Hepatic stellate cell (primary cell): ENCODE results near the gene SLC15A1.
A peak's percentile ranks its signal among the peaks of the same experiment; 100 is the strongest.
"Not testable (repeated sequence)": the region's sequence is repeated elsewhere in the genome, so short reads cannot be mapped to it uniquely, and the experiment has no call there.

Experiments used
- DNase-seq: peaks from one replicate; pipeline ENCODE4 v3.0.0; 2011; ENCODE audit warnings: low spot score

Gene SLC15A1

GRCh38 chr13:98656223-98656622 is 96.2 kb downstream of the SLC15A1 start:
- no peak for DNase-seq

GRCh38 chr13:98653463-98653985 is 98.9 kb downstream of the SLC15A1 start:
- peak; percentile 87 for DNase-seq

GRCh38 chr13:98652721-98653462 is 99.6 kb downstream of the SLC15A1 start:
- DNase-seq: no peak

GRCh38 chr13:98652276-98652675 is 100.2 kb downstream of the SLC15A1 start:
- DNase-seq: no peak

- DNase-seq: no peak
Observed at GRCh38 chr13:98651744-98652143, 100.7 kb downstream of the SLC15A1 start.

GRCh38 chr13:98650396-98651107 is 101.9 kb downstream of the SLC15A1 start:
- DNase-seq: no peak

GRCh38 chr13:98649861-98650260 is 102.6 kb downstream of the SLC15A1 start:
- DNase-seq: no peak

- no peak for DNase-seq
Observed at GRCh38 chr13:98648686-98649085, 103.8 kb downstream of the SLC15A1 start.

GRCh38 chr13:98648141-98648540 is 104.3 kb downstream of the SLC15A1 start:
- DNase-seq: no peak

- no peak for DNase-seq
Observed at GRCh38 chr13:98647121-98647520, 105.4 kb downstream of the SLC15A1 start.

- DNase-seq: no peak
Observed at GRCh38 chr13:98643479-98643878, 109.0 kb downstream of the SLC15A1 start.

GRCh38 chr13:98641075-98641474 is 111.4 kb downstream of the SLC15A1 start:
- DNase-seq: no peak

- DNase-seq: not testable (repeated sequence)
Observed at GRCh38 chr13:98639785-98640184, 112.7 kb downstream of the SLC15A1 start.

- not testable (repeated sequence) for DNase-seq
Observed at GRCh38 chr13:98638352-98638751, 114.1 kb downstream of the SLC15A1 start.
